CD14-positive monocyte (primary cell): ENCODE results near the gene BCL2L11. TPM values are rescaled to one million over a fixed set of nuclear protein-coding genes. Genes with fewer than 3 reads are reported as not detected.

Experiments
- DNase-seq, 3 donors: peaks; one replicate each; pipeline ENCODE4 v3.0.0-alpha.2; 2011 to 2022
- H2AFZ ChIP-seq: 2 replicates; pipeline ENCODE4 v1.6.0; 2012; ENCODE audit warnings: mild to moderate bottlenecking, low read depth, low read length, inconsistent platforms; ENCODE audit not compliant: insufficient read depth, poor library complexity, severe bottlenecking
- H3K27ac ChIP-seq, 2 donors: 1 replicate in 1 of 2; 2 replicates in 1 of 2; pipeline ENCODE4 v1.5.1; 2012 to 2013; ENCODE audit warnings: low read length in 2 of 2, control low read depth in 1 of 2, inconsistent platforms in 1 of 2, low read depth in 1 of 2, mild to moderate bottlenecking in 1 of 2
- H3K27me3 ChIP-seq, 2 donors: one replicate each; pipeline versions ENCODE4 v1.6.0 to v1.6.1; 2011 to 2013; ENCODE audit warnings: low read length in 2 of 2; ENCODE audit not compliant: control insufficient read depth in 2 of 2, insufficient read depth in 2 of 2
- H3K36me3 ChIP-seq, 2 donors: replicated peaks in 1 of 2; 1 replicate in 1 of 2; 2 replicates in 1 of 2; pipeline versions ENCODE4 v1.5.1 to v1.6.1; 2012 to 2013; ENCODE audit warnings: low read length in 2 of 2, control low read depth in 1 of 2, inconsistent platforms in 1 of 2, mild to moderate bottlenecking in 1 of 2; ENCODE audit not compliant: insufficient read depth in 2 of 2, control insufficient read depth in 1 of 2
- H3K4me1 ChIP-seq, 2 donors: 1 replicate in 1 of 2; 2 replicates in 1 of 2; pipeline versions ENCODE4 v1.5.1 to v1.6.1; 2012 to 2013; ENCODE audit warnings: low read length in 2 of 2, control low read depth in 1 of 2, inconsistent platforms in 1 of 2, mild to moderate bottlenecking in 1 of 2, moderate library complexity in 1 of 2; ENCODE audit not compliant: insufficient read depth in 2 of 2, control insufficient read depth in 1 of 2
- H3K4me2 ChIP-seq: replicated peaks from 2 replicates; pipeline ENCODE3; 2012; ENCODE audit warnings: low read length, moderate library complexity, mild to moderate bottlenecking; ENCODE audit not compliant: poor library complexity, severe bottlenecking; ENCODE audit errors: extremely low read depth
- H3K4me3 ChIP-seq, 3 experiments: fragments of 200-600 bp in 1 of 3; sonication (generic) in 1 of 3; replicated peaks in 1 of 3; 1 replicate in 2 of 3; 2 replicates in 1 of 3; pipeline ENCODE4 v1.5.1; 2011 to 2013; ENCODE audit warnings: low read length in 3 of 3, mild to moderate bottlenecking in 3 of 3, control low read depth in 2 of 3, low read depth in 2 of 3, inconsistent platforms in 1 of 3, moderate library complexity in 1 of 3
- H3K79me2 ChIP-seq: 2 replicates; pipeline ENCODE4 v1.6.0; 2012; ENCODE audit warnings: mild to moderate bottlenecking, control low read depth, inconsistent platforms, low read length, moderate library complexity; ENCODE audit not compliant: insufficient read depth
- H3K9ac ChIP-seq: 2 replicates; pipeline ENCODE4 v1.6.0; 2017; ENCODE audit warnings: low read length, mild to moderate bottlenecking; ENCODE audit not compliant: insufficient read depth, poor library complexity, severe bottlenecking
- H3K9me3 ChIP-seq, 2 donors: replicated peaks in 1 of 2; 1 replicate in 1 of 2; 2 replicates in 1 of 2; pipeline versions ENCODE4 v1.5.1 to v1.6.1; 2012 to 2013; ENCODE audit warnings: low read length in 2 of 2, control low read depth in 1 of 2; ENCODE audit not compliant: control insufficient read depth in 1 of 2, insufficient read depth in 1 of 2
- H4K20me1 ChIP-seq: 2 replicates; pipeline ENCODE4 v1.6.0; 2012; ENCODE audit warnings: mild to moderate bottlenecking, low read length, control low read depth, moderate library complexity; ENCODE audit not compliant: insufficient read depth
- H3K27ac Mint-ChIP-seq, 7 donors: one replicate each; pipeline ENCODE4 v1.8.0; 2020; ENCODE audit warnings: mild to moderate bottlenecking in 7 of 7, mixed read lengths in 7 of 7, moderate library complexity in 6 of 7, inconsistent platforms in 2 of 7
- H3K27me3 Mint-ChIP-seq, 3 donors: one replicate each; pipeline ENCODE4 v1.8.0; 2021 to 2022; ENCODE audit warnings: low read depth in 3 of 3, mild to moderate bottlenecking in 3 of 3, mixed read lengths in 3 of 3, moderate library complexity in 3 of 3, inconsistent platforms in 1 of 3
- H3K36me3 Mint-ChIP-seq, 2 donors: one replicate each; pipeline ENCODE4 v1.8.0; 2020; ENCODE audit warnings: mixed read lengths in 2 of 2, inconsistent platforms in 1 of 2, mild to moderate bottlenecking in 1 of 2
- H3K4me1 Mint-ChIP-seq: one replicate; pipeline ENCODE4 v1.8.0; 2020; ENCODE audit warnings: mild to moderate bottlenecking, mixed read lengths
- H3K4me3 Mint-ChIP-seq, 2 donors: one replicate each; pipeline ENCODE4 v1.8.0; 2020; ENCODE audit warnings: mild to moderate bottlenecking in 2 of 2, mixed read lengths in 2 of 2, moderate library complexity in 1 of 2
- H3K9me3 Mint-ChIP-seq, 7 donors: one replicate each; pipeline ENCODE4 v1.8.0; 2020 to 2022; ENCODE audit warnings: mixed read lengths in 7 of 7, mild to moderate bottlenecking in 6 of 7, moderate library complexity in 6 of 7, inconsistent platforms in 2 of 7
- WGBS: methylation state at CpG from one replicate; pipeline ENCODE4 v1.1.5; 2013; ENCODE audit warnings: missing lambda C conversion rate; ENCODE audit not compliant: insufficient coverage; 5-methylcytosine and 5-hydroxymethylcytosine counted together
- intact Hi-C, 2 donors: fragments of 100-400 bp; cut with micrococcal nuclease; formaldehyde crosslinking; loops; one replicate each; pipeline versions ENCODE4 v1.15.0 to v1.15.1; 2023
- polyA plus RNA-seq, 3 donors: library from polyadenylated mRNA; depleted of rRNA in 1 of 3; unstranded in 2 of 3; stranded (reverse) in 1 of 3; fragments of 300-500 nt in 2 of 3; fragments of >200 nt in 1 of 3; fragmentation: Illumina TruSeq in 2 of 3; gene quantifications; 1 replicate in 2 of 3; 2 replicates in 1 of 3; pipeline ENCODE4 v1.2.3, GENCODE V29; 2012 to 2021
- TF ChIP-seq, protein P1 (sequence below): fragments of 200-600 bp; IDR thresholded peaks from one replicate; pipeline ENCODE4 v1.8.0; 2022; ENCODE audit warnings: antibody characterized with exemption, mild to moderate bottlenecking

The BCL2L11 gene
- polyA plus RNA-seq, 3 donors = 8.8 to 27.6 (median 20.4) TPM

DNA sequence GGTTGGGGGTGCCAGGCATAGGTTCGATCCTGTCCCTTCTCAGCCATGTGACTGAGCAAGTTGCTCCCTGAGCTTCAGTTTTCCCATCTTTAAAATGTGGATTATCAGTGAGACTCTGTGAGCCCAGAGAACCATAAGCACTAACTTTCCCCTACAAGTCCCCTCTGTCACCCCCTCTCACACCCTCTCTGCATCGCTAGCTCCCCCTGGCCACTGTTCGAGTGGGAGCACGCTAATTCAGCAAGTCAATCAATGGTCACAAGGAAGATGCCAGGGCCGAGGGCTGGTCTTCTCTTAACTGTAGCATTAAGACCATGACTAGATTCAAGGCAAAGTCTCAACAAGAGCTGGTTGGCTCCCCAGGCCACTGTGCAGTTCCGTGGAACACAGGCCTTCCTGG is 66.2 kb downstream of the BCL2L11 start:
- Histone ChIP-seq H3K36me3 (no peaks in the 10 kb centered on the region), H3K79me2 (no peaks in the 10 kb centered on the region), H3K27ac (no peak overlapping the region), H3K27me3 (peaks cover 0 to 3% of the 10 kb centered on the region in 2 donors), H3K4me1 (peaks cover 8 to 11% of the 10 kb centered on the region in 2 donors), H3K9me3 (no peaks in the 10 kb centered on the region), H3K9ac (no peak overlapping the region), H3K4me2 (no peak overlapping the region), H3K4me3 (no peak overlapping the region), H4K20me1 (no peaks in the 10 kb centered on the region), H2AFZ (no peak overlapping the region)
- intact Hi-C loops = no loop called here
- WGBS = 80% methylated on average over 5 of the region's 6 CpGs
- no peak for DNase-seq
- no peaks in the 10 kb centered on the region for H3K36me3 Mint-ChIP-seq
- peaks cover 10% of the 10 kb centered on the region for H3K4me1 Mint-ChIP-seq
- H3K27ac Mint-ChIP-seq = no peak overlapping the region
- H3K9me3 Mint-ChIP-seq = no peaks in the 10 kb centered on the region
- peaks cover 1 to 9% (median 9%) of the 10 kb centered on the region in 3 donors for H3K27me3 Mint-ChIP-seq
- TF ChIP-seq, protein P1, sequence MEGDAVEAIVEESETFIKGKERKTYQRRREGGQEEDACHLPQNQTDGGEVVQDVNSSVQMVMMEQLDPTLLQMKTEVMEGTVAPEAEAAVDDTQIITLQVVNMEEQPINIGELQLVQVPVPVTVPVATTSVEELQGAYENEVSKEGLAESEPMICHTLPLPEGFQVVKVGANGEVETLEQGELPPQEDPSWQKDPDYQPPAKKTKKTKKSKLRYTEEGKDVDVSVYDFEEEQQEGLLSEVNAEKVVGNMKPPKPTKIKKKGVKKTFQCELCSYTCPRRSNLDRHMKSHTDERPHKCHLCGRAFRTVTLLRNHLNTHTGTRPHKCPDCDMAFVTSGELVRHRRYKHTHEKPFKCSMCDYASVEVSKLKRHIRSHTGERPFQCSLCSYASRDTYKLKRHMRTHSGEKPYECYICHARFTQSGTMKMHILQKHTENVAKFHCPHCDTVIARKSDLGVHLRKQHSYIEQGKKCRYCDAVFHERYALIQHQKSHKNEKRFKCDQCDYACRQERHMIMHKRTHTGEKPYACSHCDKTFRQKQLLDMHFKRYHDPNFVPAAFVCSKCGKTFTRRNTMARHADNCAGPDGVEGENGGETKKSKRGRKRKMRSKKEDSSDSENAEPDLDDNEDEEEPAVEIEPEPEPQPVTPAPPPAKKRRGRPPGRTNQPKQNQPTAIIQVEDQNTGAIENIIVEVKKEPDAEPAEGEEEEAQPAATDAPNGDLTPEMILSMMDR = no peak
- no peak overlapping the region for H3K4me3 Mint-ChIP-seq

DNA sequence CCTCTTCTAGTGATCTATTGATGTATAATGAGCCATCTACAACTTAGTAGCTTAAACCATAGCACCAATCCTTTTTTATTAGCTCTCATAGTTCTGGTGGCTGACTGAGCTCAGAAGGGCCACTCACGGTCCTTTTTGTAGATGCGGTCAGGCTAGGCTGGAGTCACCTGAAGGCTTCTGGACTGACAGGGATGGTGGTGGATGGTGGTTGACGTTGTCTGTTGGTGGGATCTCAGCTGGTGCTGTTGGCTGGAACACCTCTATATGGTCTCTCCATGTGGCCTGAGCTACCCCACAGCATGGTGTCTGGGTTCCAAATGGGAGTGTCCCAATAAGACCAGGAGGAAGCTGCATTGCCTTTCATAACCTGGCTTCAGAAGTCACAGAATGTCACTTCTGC is 68.0 kb downstream of the BCL2L11 start:
- H3K9me3 ChIP-seq = no peaks in the 10 kb centered on the region
- Mint-ChIP-seq H3K27me3 (peaks cover 1 to 12% (median 9%) of the 10 kb centered on the region in 3 donors), H3K4me3 (no peak overlapping the region), H3K36me3 (no peaks in the 10 kb centered on the region), H3K9me3 (no peaks in the 10 kb centered on the region), H3K4me1 (peaks cover 10% of the 10 kb centered on the region), H3K27ac (no peak overlapping the region)
- no peak overlapping the region for H2AFZ ChIP-seq
- TF ChIP-seq, protein P1 = no peak
- peaks cover 8 to 11% of the 10 kb centered on the region in 2 donors for H3K4me1 ChIP-seq
- H3K36me3 ChIP-seq = no peaks in the 10 kb centered on the region
- DNase-seq = no peak
- no peaks in the 10 kb centered on the region for H4K20me1 ChIP-seq
- H3K27me3 ChIP-seq = no peaks in the 10 kb centered on the region
- H3K4me3 ChIP-seq = no peak overlapping the region
- H3K4me2 ChIP-seq = no peak overlapping the region
- intact Hi-C loops = no loop called here
- no peak overlapping the region for H3K27ac ChIP-seq
- H3K79me2 ChIP-seq = no peaks in the 10 kb centered on the region
- no peak overlapping the region for H3K9ac ChIP-seq
- WGBS = 100% methylated on average over 3 of the region's 3 CpGs
